ENCODE measurements around the gene PDE4D.

Gene PDE4D

DNA sequence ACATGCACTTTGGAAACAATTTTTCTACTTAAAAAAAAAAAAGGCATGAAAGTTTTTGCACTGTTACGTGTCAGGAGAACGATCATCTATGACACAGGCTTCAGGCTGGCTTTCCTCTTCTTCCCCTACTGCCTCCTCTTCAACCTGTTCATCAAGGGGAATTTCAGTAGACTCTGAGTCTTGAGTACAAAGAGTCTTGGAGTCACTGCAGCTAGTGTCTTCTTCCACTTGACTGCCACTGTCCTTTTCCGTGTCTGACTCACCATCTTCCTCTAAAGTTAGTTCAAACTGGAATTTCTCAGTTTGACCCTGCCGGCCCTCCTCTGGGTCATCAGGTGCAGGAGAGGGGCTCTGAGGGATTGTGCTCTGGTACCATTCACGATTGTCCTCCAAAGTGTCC, 918.9 kb downstream of the PDE4D start:
- TF ChIP-seq POLR2AphosphoS5 (IDR thresholded peaks at IDR 0.05; ENCODE audit: low read depth, low read length) (no peak), TAF1 (IDR thresholded peaks at IDR 0.05; ENCODE audit: borderline replicate concordance, insufficient read depth, low read length) (no peak), FOXP2 (optimal IDR thresholded peaks at IDR 0.05; ENCODE audit: borderline replicate concordance, extremely low read depth, extremely low read length, insufficient read depth) (no peak), SIN3A (IDR thresholded peaks at IDR 0.05; ENCODE audit: borderline replicate concordance, insufficient read depth, low read length) (no peak)
- TF ChIP-seq, protein P1, sequence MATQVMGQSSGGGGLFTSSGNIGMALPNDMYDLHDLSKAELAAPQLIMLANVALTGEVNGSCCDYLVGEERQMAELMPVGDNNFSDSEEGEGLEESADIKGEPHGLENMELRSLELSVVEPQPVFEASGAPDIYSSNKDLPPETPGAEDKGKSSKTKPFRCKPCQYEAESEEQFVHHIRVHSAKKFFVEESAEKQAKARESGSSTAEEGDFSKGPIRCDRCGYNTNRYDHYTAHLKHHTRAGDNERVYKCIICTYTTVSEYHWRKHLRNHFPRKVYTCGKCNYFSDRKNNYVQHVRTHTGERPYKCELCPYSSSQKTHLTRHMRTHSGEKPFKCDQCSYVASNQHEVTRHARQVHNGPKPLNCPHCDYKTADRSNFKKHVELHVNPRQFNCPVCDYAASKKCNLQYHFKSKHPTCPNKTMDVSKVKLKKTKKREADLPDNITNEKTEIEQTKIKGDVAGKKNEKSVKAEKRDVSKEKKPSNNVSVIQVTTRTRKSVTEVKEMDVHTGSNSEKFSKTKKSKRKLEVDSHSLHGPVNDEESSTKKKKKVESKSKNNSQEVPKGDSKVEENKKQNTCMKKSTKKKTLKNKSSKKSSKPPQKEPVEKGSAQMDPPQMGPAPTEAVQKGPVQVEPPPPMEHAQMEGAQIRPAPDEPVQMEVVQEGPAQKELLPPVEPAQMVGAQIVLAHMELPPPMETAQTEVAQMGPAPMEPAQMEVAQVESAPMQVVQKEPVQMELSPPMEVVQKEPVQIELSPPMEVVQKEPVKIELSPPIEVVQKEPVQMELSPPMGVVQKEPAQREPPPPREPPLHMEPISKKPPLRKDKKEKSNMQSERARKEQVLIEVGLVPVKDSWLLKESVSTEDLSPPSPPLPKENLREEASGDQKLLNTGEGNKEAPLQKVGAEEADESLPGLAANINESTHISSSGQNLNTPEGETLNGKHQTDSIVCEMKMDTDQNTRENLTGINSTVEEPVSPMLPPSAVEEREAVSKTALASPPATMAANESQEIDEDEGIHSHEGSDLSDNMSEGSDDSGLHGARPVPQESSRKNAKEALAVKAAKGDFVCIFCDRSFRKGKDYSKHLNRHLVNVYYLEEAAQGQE (IDR thresholded peaks at IDR 0.05; ENCODE audit: insufficient read depth in 1 of 2, low read depth in 2 of 2, low read length in 2 of 2), result no peak

DNA sequence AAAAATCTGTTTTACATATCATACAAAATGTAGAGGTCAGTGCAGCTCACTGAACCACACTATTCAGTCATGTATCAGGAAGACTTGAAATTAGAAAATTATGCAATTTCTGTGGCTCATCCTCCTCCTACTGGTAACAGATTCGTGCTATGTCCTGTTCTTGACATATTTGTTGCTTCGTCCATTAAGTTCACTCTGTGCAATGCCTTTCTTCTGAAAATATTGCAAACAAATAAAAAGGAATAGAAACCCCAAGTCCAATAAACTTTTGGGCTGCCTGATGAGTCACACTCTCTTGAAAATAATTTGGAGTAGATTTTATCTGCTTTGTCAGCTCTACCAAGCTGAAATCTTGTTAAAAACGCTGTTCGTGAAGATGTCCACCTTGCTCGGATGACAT, 919.4 kb downstream of the PDE4D start:
- TF ChIP-seq, protein P1 (IDR thresholded peaks at IDR 0.05; ENCODE audit: insufficient read depth in 1 of 2, low read depth in 2 of 2, low read length in 2 of 2), result no peak
- no peak for TF ChIP-seq FOXP2 (optimal IDR thresholded peaks at IDR 0.05; ENCODE audit: borderline replicate concordance, extremely low read depth, extremely low read length, insufficient read depth)

DNA sequence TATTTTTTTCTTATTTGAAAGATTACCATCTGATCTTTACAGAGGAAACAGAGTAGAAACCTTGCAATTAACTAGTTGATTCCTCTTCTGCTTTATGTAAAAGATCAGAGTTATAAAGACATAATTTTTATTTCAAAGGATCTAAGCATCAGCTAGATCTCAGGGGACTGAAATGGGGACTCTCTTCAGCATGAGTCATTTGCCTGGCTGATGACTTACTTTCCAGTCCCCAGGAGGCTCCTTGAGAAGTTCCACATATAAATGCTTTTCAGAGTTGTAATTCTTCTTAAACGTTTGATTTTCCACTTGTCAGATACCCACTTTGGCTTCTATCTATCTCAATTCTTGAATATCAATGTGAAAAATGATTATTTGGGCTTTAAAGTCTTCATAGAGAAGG, 921.2 kb downstream of the PDE4D start:
- TF ChIP-seq SIN3A (IDR thresholded peaks at IDR 0.05; ENCODE audit: borderline replicate concordance, insufficient read depth, low read length), result no peak

DNA sequence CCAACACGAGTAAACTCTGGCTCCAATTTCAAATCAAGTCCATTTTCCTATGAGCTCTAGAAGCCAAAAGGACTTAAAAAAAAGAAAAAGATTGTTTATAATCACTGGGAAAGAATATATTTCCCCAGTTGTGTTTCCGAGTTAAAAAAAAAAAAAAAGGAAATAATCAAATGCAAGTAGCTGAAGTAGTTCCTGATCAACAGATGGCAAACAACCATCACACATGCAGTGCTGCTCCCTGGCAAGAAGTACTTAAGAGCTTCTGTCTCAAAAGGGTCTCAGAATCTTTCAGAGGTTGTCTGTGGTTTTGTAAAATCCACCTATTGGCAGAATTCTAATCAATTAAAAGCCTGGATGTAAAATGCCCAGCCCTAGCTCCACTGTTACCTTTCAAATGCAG, 922.8 kb downstream of the PDE4D start:
- no peak for TF ChIP-seq FOXP2 (optimal IDR thresholded peaks at IDR 0.05; ENCODE audit: borderline replicate concordance, extremely low read depth, extremely low read length, insufficient read depth)
- TF ChIP-seq, protein P1 (IDR thresholded peaks at IDR 0.05; ENCODE audit: insufficient read depth in 1 of 2, low read depth in 2 of 2, low read length in 2 of 2), result no peak
- TF ChIP-seq SIN3A (IDR thresholded peaks at IDR 0.05; ENCODE audit: borderline replicate concordance, insufficient read depth, low read length), result no peak
- no peak for TF ChIP-seq TAF1 (IDR thresholded peaks at IDR 0.05; ENCODE audit: borderline replicate concordance, insufficient read depth, low read length)

DNA sequence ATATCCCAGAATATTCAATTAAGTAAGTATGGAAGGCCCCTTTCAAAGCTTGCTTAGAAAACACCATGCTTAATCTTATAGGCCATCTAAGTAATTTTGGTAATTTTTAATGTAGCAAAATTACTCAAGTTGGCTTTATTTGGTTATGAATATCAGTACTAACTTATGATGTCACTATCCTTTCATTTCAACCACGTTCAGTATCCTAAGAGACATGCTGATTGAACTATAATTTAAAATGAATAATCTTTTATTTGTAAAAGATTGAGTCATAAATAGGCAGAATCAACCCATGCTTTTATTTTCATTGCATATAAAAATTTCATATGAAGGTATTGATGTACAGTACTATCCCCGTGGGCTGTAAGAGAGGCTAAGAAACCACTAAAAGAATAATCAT, 923.7 kb downstream of the PDE4D start:
- no peak for TF ChIP-seq FOXP2 (optimal IDR thresholded peaks at IDR 0.05; ENCODE audit: borderline replicate concordance, extremely low read depth, extremely low read length, insufficient read depth)
- TF ChIP-seq, protein P1 (IDR thresholded peaks at IDR 0.05; ENCODE audit: insufficient read depth in 1 of 2, low read depth in 2 of 2, low read length in 2 of 2), result no peak
- no peak for TF ChIP-seq TAF1 (IDR thresholded peaks at IDR 0.05; ENCODE audit: borderline replicate concordance, insufficient read depth, low read length)
- TF ChIP-seq POLR2AphosphoS5 (IDR thresholded peaks at IDR 0.05; ENCODE audit: low read depth, low read length), result no peak
- TF ChIP-seq SIN3A (IDR thresholded peaks at IDR 0.05; ENCODE audit: borderline replicate concordance, insufficient read depth, low read length), result no peak
